GM12891 (cell line): ENCODE measurements around the gene KRT76.

Source experiments
- DNase-seq: peaks from one replicate; pipeline ENCODE4 v3.0.0; 2011; ENCODE audit warnings: low spot score; ENCODE audit not compliant: insufficient read length
- FAIRE-seq: peaks from 2 replicates; lab custom pipeline; 2011; peaks lifted over from hg19 to GRCh38; lab: Jason Lieb, UNC
- PAX5 ChIP-seq: IDR thresholded peaks from 2 replicates; pipeline ENCODE4 v1.6.1; 2011; ENCODE audit warnings: low read length, moderate library complexity, mild to moderate bottlenecking; ENCODE audit not compliant: insufficient read depth, severe bottlenecking
- POLR2A ChIP-seq: IDR thresholded peaks from 2 replicates; pipeline ENCODE4 v1.6.1; 2011; ENCODE audit warnings: low read depth, low read length, control low read depth
- POLR2AphosphoS5 ChIP-seq: IDR thresholded peaks from 2 replicates; pipeline ENCODE4 v1.6.1; 2011; ENCODE audit warnings: low read depth, low read length, control low read depth
- POU2F2 ChIP-seq: IDR thresholded peaks from 2 replicates; pipeline ENCODE4 v1.6.1; 2011; ENCODE audit warnings: low read depth, mild to moderate bottlenecking, control low read depth, low read length, moderate library complexity
- SPI1 ChIP-seq: IDR thresholded peaks from 2 replicates; pipeline ENCODE4 v1.6.1; 2011; ENCODE audit warnings: low read depth, low read length, control low read depth
- TAF1 ChIP-seq: IDR thresholded peaks from 2 replicates; pipeline ENCODE4 v1.6.1; 2011; ENCODE audit warnings: low read depth, low read length, control low read depth

Gene KRT76

GRCh38 chr12:52819731-52820510 is 42.8 kb upstream of the KRT76 start:
- no peak for DNase-seq
- TF ChIP-seq PAX5 (no peak), POLR2A (no peak), POLR2AphosphoS5 (no peak), POU2F2 (no peak), SPI1 (no peak), TAF1 (no peak)
- no peak for FAIRE-seq

GRCh38 chr12:52818887-52819420 is 41.8 kb upstream of the KRT76 start:
- FAIRE-seq: no peak
- no peak for DNase-seq
- TF ChIP-seq POLR2A (no peak), POU2F2 (no peak), SPI1 (no peak), TAF1 (no peak), POLR2AphosphoS5 (no peak), PAX5 (no peak)

GRCh38 chr12:52818388-52818787 is 41.2 kb upstream of the KRT76 start:
- DNase-seq (no peak), FAIRE-seq (no peak)
- TF ChIP-seq TAF1 (no peak), POU2F2 (no peak), POLR2AphosphoS5 (no peak), PAX5 (no peak), POLR2A (no peak), SPI1 (no peak)

GRCh38 chr12:52817699-52818238 is 40.6 kb upstream of the KRT76 start:
- FAIRE-seq (no peak), DNase-seq (no peak)
- TF ChIP-seq POU2F2 (no peak), POLR2AphosphoS5 (no peak), PAX5 (no peak), POLR2A (no peak), TAF1 (no peak)

GRCh38 chr12:52817003-52817698 is 40.0 kb upstream of the KRT76 start:
- no peak for FAIRE-seq

GRCh38 chr12:52815676-52816588 is 38.8 kb upstream of the KRT76 start:
- TF ChIP-seq PAX5: no peak
- no peak for TF ChIP-seq POLR2AphosphoS5
- TF ChIP-seq SPI1: no peak
- TF ChIP-seq TAF1: no peak
- no peak for TF ChIP-seq POU2F2
- no peak for TF ChIP-seq POLR2A
- FAIRE-seq (no peak), DNase-seq (no peak)

More at GRCh38 chr12:52817003-52817698, 40.0 kb upstream of the KRT76 start:
- TF ChIP-seq TAF1 (no peak), POLR2AphosphoS5 (no peak), POU2F2 (no peak), SPI1 (no peak), POLR2A (no peak), PAX5 (no peak)
- DNase-seq: no peak

- TF ChIP-seq POLR2AphosphoS5: no peak
- no peak for TF ChIP-seq SPI1
- no peak for TF ChIP-seq POU2F2
- no peak for TF ChIP-seq TAF1
- no peak for TF ChIP-seq POLR2A
- TF ChIP-seq PAX5: no peak
- DNase-seq: no peak
- no peak for FAIRE-seq
These were observed 38.0 kb upstream of the KRT76 start for GRCh38 chr12:52815161-52815560.

GRCh38 chr12:52814710-52815155 is 37.6 kb upstream of the KRT76 start:
- no peak for DNase-seq
- TF ChIP-seq POLR2AphosphoS5: no peak
- no peak for TF ChIP-seq TAF1
- TF ChIP-seq POU2F2: no peak
- TF ChIP-seq SPI1: no peak
- no peak for FAIRE-seq
